PC-3 (cell line): ENCODE data around the gene AHSP. TPM values are rescaled to one million over a fixed set of nuclear protein-coding genes. Genes with fewer than 3 reads are reported as not detected.

Experiments
- ATAC-seq: fragments of 200-7000 bp; cut with Tn5 transposase; 2 replicates; pipeline ENCODE4 v1.9.1; 2020; ENCODE audit warnings: mild to moderate bottlenecking, moderate library complexity
- BruUV-seq: library from RNA; stranded (reverse); fragments of 400-500 nt; replicated peaks from 2 replicates; lab custom pipeline; 2021; lab: Mats Ljungman, UMichigan
- CTCF ChIA-PET: fragments of 300-600 bp; sonication (Branson Sonifier 250); formaldehyde crosslinking; loops from one replicate; lab custom pipeline; 2022; ENCODE audit warnings: antibody characterized with exemption; lab: Charles Lee
- POLR2A ChIA-PET: fragments of 300-600 bp; sonication (Branson Sonifier 250); formaldehyde crosslinking; loops from one replicate; lab custom pipeline; 2022; ENCODE audit warnings: antibody characterized with exemption; ENCODE audit not compliant: unreplicated experiment; lab: Charles Lee
- DNase-seq: peaks from one replicate; pipeline ENCODE4 v3.0.0-alpha.2; 2015
- H2AFZ ChIP-seq: fragments of 300-600 bp; sonication (generic); 2 replicates; pipeline ENCODE4 v1.6.0; 2016; ENCODE audit warnings: antibody characterized with exemption, low read length
- H3F3A ChIP-seq: fragments of 300-600 bp; sonication (generic); one replicate; pipeline ENCODE4 v1.6.0; 2017; ENCODE audit warnings: antibody characterized with exemption, low read length, control low read depth, mild to moderate bottlenecking; ENCODE audit not compliant: unreplicated experiment
- H3K27ac ChIP-seq: fragments of 300-600 bp; sonication (generic); 2 replicates; pipeline ENCODE4 v1.5.1; 2016; ENCODE audit warnings: mild to moderate bottlenecking, low read length
- H3K27me3 ChIP-seq: fragments of 300-600 bp; sonication (generic); 2 replicates; pipeline ENCODE4 v1.6.1; 2016; ENCODE audit warnings: low read length, mixed read lengths
- H3K36me3 ChIP-seq: fragments of 300-600 bp; sonication (generic); 2 replicates; pipeline ENCODE4 v1.6.1; 2016; ENCODE audit warnings: low read depth, mixed run types, low read length, mixed read lengths
- H3K4me1 ChIP-seq: fragments of 300-600 bp; sonication (generic); 2 replicates; pipeline ENCODE4 v1.5.1; 2016; ENCODE audit warnings: low read length; ENCODE audit not compliant: insufficient read depth
- H3K4me2 ChIP-seq: fragments of 300-600 bp; sonication (generic); 2 replicates; pipeline ENCODE4 v1.6.0; 2016; ENCODE audit warnings: low read length
- H3K4me3 ChIP-seq: fragments of 300-600 bp; sonication (generic); 2 replicates; pipeline ENCODE4 v1.5.1; 2016; ENCODE audit warnings: mild to moderate bottlenecking, low read length, mixed read lengths
- H3K79me2 ChIP-seq: fragments of 300-600 bp; sonication (generic); 2 replicates; pipeline ENCODE4 v1.6.1; 2017; ENCODE audit warnings: low read length, mixed read lengths
- H3K9ac ChIP-seq: fragments of 300-600 bp; sonication (generic); 2 replicates; pipeline ENCODE4 v1.6.0; 2016; ENCODE audit warnings: mild to moderate bottlenecking, low read length
- H3K9me2 ChIP-seq: fragments of 300-600 bp; sonication (generic); replicated peaks from 2 replicates; pipeline ENCODE4 v1.6.1; 2016; ENCODE audit warnings: mixed run types, low read length, mixed read lengths
- H3K9me3 ChIP-seq: fragments of 300-600 bp; sonication (generic); 2 replicates; pipeline ENCODE4 v1.6.1; 2016; ENCODE audit warnings: low read length, mixed read lengths
- H4K20me1 ChIP-seq: fragments of 300-600 bp; sonication (generic); 2 replicates; pipeline ENCODE4 v1.6.1; 2016; ENCODE audit warnings: low read length, mixed read lengths
- EZH2 ChIP-seq: fragments of 300-600 bp; sonication (generic); IDR thresholded peaks from one replicate; pipeline ENCODE4 v1.6.1; 2017; ENCODE audit warnings: antibody characterized with exemption, mild to moderate bottlenecking, low read length; ENCODE audit not compliant: unreplicated experiment
- EZH2phosphoT487 ChIP-seq: fragments of 300-600 bp; sonication (generic); IDR thresholded peaks from 2 replicates; pipeline ENCODE4 v1.6.1; 2018; ENCODE audit warnings: mild to moderate bottlenecking, antibody characterized with exemption, low read length, borderline replicate concordance
- intact Hi-C: fragments of 100-400 bp; cut with micrococcal nuclease; formaldehyde crosslinking; loops from 2 replicates; pipeline ENCODE4 v1.9.0; 2023
- total RNA-seq: library from RNA; depleted of rRNA; stranded (reverse); fragments of >200 nt; gene quantifications from 2 replicates; pipeline ENCODE4 v1.2.3, GENCODE V29; 2014
- TF ChIP-seq, protein P1 (sequence below): fragments of 300-600 bp; sonication (generic); conservative IDR thresholded peaks from 2 replicates; pipeline ENCODE4 v1.5.1; 2017; ENCODE audit warnings: antibody characterized with exemption, low read depth, mild to moderate bottlenecking, low read length

Gene AHSP
- total RNA-seq, 1 experiment from 2014 or later = not detected

GRCh38 chr16:31487071-31487719 lies 40.5 kb upstream of the AHSP start:
- Histone ChIP-seq H3K9ac (peak overlapping the region; percentile 17; the same call in 1 of the 2 replicates), H3F3A (no peaks in the 10 kb centered on the region), H3K27ac (no peak overlapping the region), H3K4me1 (no peaks in the 10 kb centered on the region; the same call in 1 of the 2 replicates), H4K20me1 (no peaks in the 10 kb centered on the region), H3K4me2 (peak overlapping the region; percentile 92), H3K36me3 (no peaks in the 10 kb centered on the region), H2AFZ (peak overlapping the region; percentile 83), H3K9me3 (no peaks in the 10 kb centered on the region), H3K4me3 (peak overlapping the region; percentile 79), H3K79me2 (no peaks in the 10 kb centered on the region), H3K27me3 (no peaks in the 10 kb centered on the region), H3K9me2 (no peaks in the 10 kb centered on the region)
- no peak for TF ChIP-seq EZH2phosphoT487
- no peak for TF ChIP-seq EZH2
- TF ChIP-seq, protein P1, sequence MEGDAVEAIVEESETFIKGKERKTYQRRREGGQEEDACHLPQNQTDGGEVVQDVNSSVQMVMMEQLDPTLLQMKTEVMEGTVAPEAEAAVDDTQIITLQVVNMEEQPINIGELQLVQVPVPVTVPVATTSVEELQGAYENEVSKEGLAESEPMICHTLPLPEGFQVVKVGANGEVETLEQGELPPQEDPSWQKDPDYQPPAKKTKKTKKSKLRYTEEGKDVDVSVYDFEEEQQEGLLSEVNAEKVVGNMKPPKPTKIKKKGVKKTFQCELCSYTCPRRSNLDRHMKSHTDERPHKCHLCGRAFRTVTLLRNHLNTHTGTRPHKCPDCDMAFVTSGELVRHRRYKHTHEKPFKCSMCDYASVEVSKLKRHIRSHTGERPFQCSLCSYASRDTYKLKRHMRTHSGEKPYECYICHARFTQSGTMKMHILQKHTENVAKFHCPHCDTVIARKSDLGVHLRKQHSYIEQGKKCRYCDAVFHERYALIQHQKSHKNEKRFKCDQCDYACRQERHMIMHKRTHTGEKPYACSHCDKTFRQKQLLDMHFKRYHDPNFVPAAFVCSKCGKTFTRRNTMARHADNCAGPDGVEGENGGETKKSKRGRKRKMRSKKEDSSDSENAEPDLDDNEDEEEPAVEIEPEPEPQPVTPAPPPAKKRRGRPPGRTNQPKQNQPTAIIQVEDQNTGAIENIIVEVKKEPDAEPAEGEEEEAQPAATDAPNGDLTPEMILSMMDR = no peak
- POLR2A ChIA-PET = no interaction called here
- CTCF ChIA-PET = no interaction called here
- no TSS peak for BruUV-seq
- DNase-seq = no peak
- intact Hi-C loops = no loop called here
- ATAC-seq = no peak; the same call in 1 of the 2 replicates

- POLR2A ChIA-PET = no interaction called here
- no TSS peak for BruUV-seq
- Histone ChIP-seq H3K79me2 (no peaks in the 10 kb centered on the region), H4K20me1 (no peaks in the 10 kb centered on the region), H3K27me3 (no peaks in the 10 kb centered on the region), H3K4me2 (peak overlapping the region; percentile 92), H3K27ac (no peak overlapping the region), H3K9ac (peak overlapping the region; percentile 17; the same call in 1 of the 2 replicates), H3K36me3 (no peaks in the 10 kb centered on the region), H3K4me3 (peak overlapping the region; percentile 79), H3F3A (no peaks in the 10 kb centered on the region), H3K9me2 (no peaks in the 10 kb centered on the region), H3K9me3 (no peaks in the 10 kb centered on the region), H3K4me1 (no peaks in the 10 kb centered on the region; the same call in 1 of the 2 replicates), H2AFZ (peak overlapping the region; percentile 83)
- ATAC-seq (peak; percentile 88), DNase-seq (peak; percentile 60)
- intact Hi-C loops = no loop called here
- TF ChIP-seq, protein P1 = no peak
- no peak for TF ChIP-seq EZH2phosphoT487
- TF ChIP-seq EZH2 = no peak
- CTCF ChIA-PET = no interaction called here
Measured at GRCh38 chr16:31487720-31488467, 39.8 kb upstream of the AHSP start.
